WTC11 (cell line): ENCODE measurements around the gene ACO1. TPM values are rescaled to one million over a fixed set of nuclear protein-coding genes. Genes with fewer than 3 reads are reported as not detected.

Experiments
- ATAC-seq: fragments of 200-7000 bp; cut with Tn5 transposase; 2 replicates; pipeline ENCODE4 v1.10.0; 2021; ENCODE audit warnings: mild to moderate bottlenecking, moderate library complexity
- CTCF ChIA-PET: fragments of 300-600 bp; sonication (Branson Sonifier 250); formaldehyde crosslinking; loops from one replicate; lab custom pipeline; 2021; ENCODE audit warnings: antibody characterized with exemption; lab: Charles Lee
- POLR2A ChIA-PET: fragments of 350-600 bp; sonication (Branson Sonifier 250); formaldehyde crosslinking; loops from one replicate; lab custom pipeline; 2021; ENCODE audit warnings: antibody characterized with exemption; lab: Charles Lee
- DNase-seq: peaks from one replicate; pipeline ENCODE4 v3.0.0; 2021; ENCODE audit warnings: low spot score
- H3K27ac Mint-ChIP-seq: 2 replicates; pipeline ENCODE4 v1.8.0; 2021; ENCODE audit warnings: mixed read lengths
- H3K27me3 Mint-ChIP-seq: 2 replicates; pipeline ENCODE4 v1.8.0; 2021; ENCODE audit warnings: low read depth, mild to moderate bottlenecking, moderate library complexity, mixed read lengths
- H3K36me3 Mint-ChIP-seq: 2 replicates; pipeline ENCODE4 v1.8.0; 2021; ENCODE audit warnings: mixed read lengths
- H3K4me1 Mint-ChIP-seq: 2 replicates; pipeline ENCODE4 v1.8.0; 2022; ENCODE audit warnings: mixed read lengths
- H3K4me3 Mint-ChIP-seq: 2 replicates; pipeline ENCODE4 v1.8.0; 2021; ENCODE audit warnings: mild to moderate bottlenecking, moderate library complexity, mixed read lengths
- H3K9me3 Mint-ChIP-seq: 2 replicates; pipeline ENCODE4 v1.8.0; 2021; ENCODE audit warnings: mixed read lengths
- ATF6 ChIP-seq: sonication (generic); formaldehyde crosslinking; IDR thresholded peaks from 2 replicates; pipeline ENCODE4 v1.8.1; 2023; ENCODE audit warnings: mild to moderate bottlenecking, missing genetic modification reagents
- E2F1 ChIP-seq: sonication (generic); formaldehyde crosslinking; IDR thresholded peaks from 2 replicates; pipeline ENCODE4 v1.8.0; 2022; ENCODE audit warnings: mild to moderate bottlenecking, missing genetic modification reagents
- E2F4 ChIP-seq: sonication (generic); formaldehyde crosslinking; IDR thresholded peaks from 2 replicates; pipeline ENCODE4 v1.8.1; 2022; ENCODE audit warnings: low read depth, mild to moderate bottlenecking, moderate library complexity, missing genetic modification reagents, borderline replicate concordance
- ELF4 ChIP-seq: sonication (generic); formaldehyde crosslinking; IDR thresholded peaks from 2 replicates; pipeline ENCODE4 v1.8.1; 2022; ENCODE audit warnings: low read depth, mild to moderate bottlenecking, moderate library complexity, missing genetic modification reagents
- EMX1 ChIP-seq: fragments of 250-450 bp; sonication (Bioruptor Pico); IDR thresholded peaks from 2 replicates; pipeline ENCODE4 v1.8.0; 2021; ENCODE audit warnings: mild to moderate bottlenecking
- FOXK1 ChIP-seq: sonication (generic); formaldehyde crosslinking; IDR thresholded peaks from 2 replicates; pipeline ENCODE4 v1.8.0; 2022; ENCODE audit warnings: mild to moderate bottlenecking, moderate library complexity, missing genetic modification reagents
- HMGA2 ChIP-seq: fragments of 250-450 bp; sonication (Bioruptor Pico); IDR thresholded peaks from 2 replicates; pipeline ENCODE4 v1.4.0; 2021; ENCODE audit warnings: mild to moderate bottlenecking, moderate library complexity
- NFATC4 ChIP-seq: fragments of 250-450 bp; sonication (Bioruptor Pico); IDR thresholded peaks from 2 replicates; pipeline ENCODE4 v1.9.0; 2021; ENCODE audit warnings: mild to moderate bottlenecking
- NR1H2 ChIP-seq: sonication (generic); formaldehyde crosslinking; IDR thresholded peaks from 2 replicates; pipeline ENCODE4 v1.9.0; 2021; ENCODE audit warnings: mild to moderate bottlenecking, moderate library complexity, missing genetic modification reagents
- NR2C2 ChIP-seq: sonication (generic); formaldehyde crosslinking; IDR thresholded peaks from 2 replicates; pipeline ENCODE4 v1.8.0; 2022; ENCODE audit warnings: mild to moderate bottlenecking, missing genetic modification reagents
- TCF7 ChIP-seq: sonication (generic); formaldehyde crosslinking; IDR thresholded peaks from 2 replicates; pipeline ENCODE4 v1.8.0; 2022; ENCODE audit warnings: mild to moderate bottlenecking, low read depth, missing genetic modification reagents, moderate library complexity
- ZMAT4 ChIP-seq: fragments of 250-450 bp; sonication (Bioruptor Pico); IDR thresholded peaks from 2 replicates; pipeline ENCODE4 v1.9.0; 2021; ENCODE audit warnings: mild to moderate bottlenecking
- ZNF317 ChIP-seq: sonication (generic); formaldehyde crosslinking; IDR thresholded peaks from 2 replicates; pipeline ENCODE4 v1.8.1; 2023; ENCODE audit warnings: low read depth, mild to moderate bottlenecking, moderate library complexity, missing genetic modification reagents, borderline replicate concordance
- ZNF416 ChIP-seq: fragments of 250-450 bp; sonication (Bioruptor Pico); IDR thresholded peaks from 2 replicates; pipeline ENCODE4 v1.9.0; 2021; ENCODE audit warnings: mild to moderate bottlenecking, inconsistent platforms
- ZNF423 ChIP-seq: fragments of 250-450 bp; sonication (Bioruptor Pico); IDR thresholded peaks from 2 replicates; pipeline ENCODE4 v2.1.2; 2022; ENCODE audit warnings: mild to moderate bottlenecking, moderate library complexity
- ZSCAN18 ChIP-seq: fragments of 250-450 bp; sonication (Bioruptor Pico); IDR thresholded peaks from 2 replicates; pipeline ENCODE4 v2.1.2; 2022; ENCODE audit warnings: mild to moderate bottlenecking, moderate library complexity
- total RNA-seq: library from RNA; stranded (reverse); gene quantifications from 3 replicates; pipeline ENCODE4 v1.2.3, GENCODE V29; 2021
- TF ChIP-seq, protein P1 (sequence below): sonication (generic); formaldehyde crosslinking; IDR thresholded peaks from 2 replicates; pipeline ENCODE4 v1.8.0; 2022; ENCODE audit warnings: missing genetic modification reagents
- TF ChIP-seq, protein P2 (sequence below): sonication (generic); formaldehyde crosslinking; IDR thresholded peaks from 2 replicates; pipeline ENCODE4 v1.8.1; 2023; ENCODE audit warnings: mild to moderate bottlenecking, moderate library complexity, missing genetic modification reagents
- TF ChIP-seq, protein P3 (sequence below): sonication (generic); formaldehyde crosslinking; IDR thresholded peaks from 2 replicates; pipeline ENCODE4 v1.8.1; 2022; ENCODE audit warnings: missing genetic modification reagents, borderline replicate concordance

ACO1 gene
- total RNA-seq, 1 experiment from 2014 or later, result 40.2 TPM

DNA sequence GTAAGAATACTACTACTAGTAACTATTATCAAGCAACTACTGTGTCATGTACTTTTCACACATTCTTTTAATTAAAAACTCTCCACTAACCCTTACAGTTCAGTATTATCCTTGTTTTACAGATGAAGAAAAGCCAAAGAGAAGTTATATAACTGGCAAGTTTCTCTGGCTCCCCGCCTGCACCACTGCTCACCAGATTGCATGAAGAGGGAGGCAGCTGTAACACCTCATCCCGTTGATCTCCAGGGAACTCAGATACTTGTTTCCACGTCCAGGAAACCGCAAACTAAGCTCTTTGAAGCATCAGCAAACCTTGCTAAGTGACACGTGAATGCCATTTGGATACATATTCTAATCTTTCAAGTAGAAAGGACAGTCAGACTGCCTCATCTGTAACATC, 71.3 kb downstream of the ACO1 start:
- peaks cover 10% of the 10 kb centered on the region; the same call in 1 of the 2 replicates for H3K4me1 Mint-ChIP-seq
- H3K27me3 Mint-ChIP-seq, result no peaks in the 10 kb centered on the region
- DNase-seq, result no peak
- TF ChIP-seq E2F1 (CRISPR knock-in tag) (no peak), ZMAT4 (CRISPR knock-in tag) (no peak), ZNF416 (CRISPR knock-in tag) (no peak), HMGA2 (CRISPR knock-in tag) (no peak), ZNF317 (no peak), FOXK1 (CRISPR knock-in tag) (no peak)
- peaks cover 28% of the 10 kb centered on the region for H3K36me3 Mint-ChIP-seq
- no peaks in the 10 kb centered on the region for H3K9me3 Mint-ChIP-seq
- no peak overlapping the region for H3K27ac Mint-ChIP-seq
- no peak overlapping the region for H3K4me3 Mint-ChIP-seq
- no peak for ATAC-seq
- ChIA-PET CTCF (interaction anchor here (1.1 to 2.1 kb wide), 2 partner anchors 71 to 77 kb away, joined by 3 to 5 read pairs; partner anchors contain the start of gene RIGI), POLR2A (no interaction called here)

DNA sequence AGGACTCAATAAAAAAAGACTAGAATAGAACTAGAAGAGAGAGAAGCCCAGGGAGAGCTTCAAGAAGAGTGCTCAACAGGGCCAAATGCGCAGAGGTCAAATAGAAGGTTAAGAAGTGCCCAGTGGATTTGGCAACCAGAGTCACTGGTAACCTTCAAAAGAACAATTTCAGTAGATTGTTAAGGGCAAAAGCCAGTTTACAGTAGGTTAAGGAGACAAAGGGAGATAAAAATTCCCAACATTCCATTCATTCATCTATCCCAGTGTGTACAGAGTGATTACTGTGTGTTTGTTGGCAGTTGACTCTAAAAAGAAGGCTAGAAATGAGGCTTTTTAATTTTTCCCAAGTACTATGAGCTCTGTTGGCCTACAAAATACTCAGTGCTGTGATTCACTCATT, 72.1 kb downstream of the ACO1 start:
- H3K9me3 Mint-ChIP-seq, result no peaks in the 10 kb centered on the region
- peak overlapping the region; percentile 87; the same call in 1 of the 2 replicates for H3K27ac Mint-ChIP-seq
- CTCF ChIA-PET, result interaction anchor here (1.1 to 2.1 kb wide), 2 partner anchors 70 to 77 kb away, joined by 3 to 5 read pairs; partner anchors contain the start of gene RIGI
- peaks cover 10% of the 10 kb centered on the region; the same call in 1 of the 2 replicates for H3K4me1 Mint-ChIP-seq
- ATAC-seq (no peak), DNase-seq (no peak)
- no peak overlapping the region for H3K4me3 Mint-ChIP-seq
- no peaks in the 10 kb centered on the region for H3K27me3 Mint-ChIP-seq
- POLR2A ChIA-PET, result no interaction called here
- peaks cover 22% of the 10 kb centered on the region for H3K36me3 Mint-ChIP-seq
- TF ChIP-seq ZMAT4 (CRISPR knock-in tag) (no peak), ELF4 (CRISPR knock-in tag) (no peak), ZSCAN18 (CRISPR knock-in tag) (no peak), NFATC4 (CRISPR knock-in tag) (no peak), ATF6 (CRISPR knock-in tag) (no peak), TCF7 (CRISPR knock-in tag) (no peak), E2F4 (no peak), NR2C2 (CRISPR knock-in tag) (no peak), NR1H2 (CRISPR knock-in tag) (no peak), ZNF423 (CRISPR knock-in tag) (no peak), EMX1 (CRISPR knock-in tag) (no peak)
- TF ChIP-seq, protein P1, sequence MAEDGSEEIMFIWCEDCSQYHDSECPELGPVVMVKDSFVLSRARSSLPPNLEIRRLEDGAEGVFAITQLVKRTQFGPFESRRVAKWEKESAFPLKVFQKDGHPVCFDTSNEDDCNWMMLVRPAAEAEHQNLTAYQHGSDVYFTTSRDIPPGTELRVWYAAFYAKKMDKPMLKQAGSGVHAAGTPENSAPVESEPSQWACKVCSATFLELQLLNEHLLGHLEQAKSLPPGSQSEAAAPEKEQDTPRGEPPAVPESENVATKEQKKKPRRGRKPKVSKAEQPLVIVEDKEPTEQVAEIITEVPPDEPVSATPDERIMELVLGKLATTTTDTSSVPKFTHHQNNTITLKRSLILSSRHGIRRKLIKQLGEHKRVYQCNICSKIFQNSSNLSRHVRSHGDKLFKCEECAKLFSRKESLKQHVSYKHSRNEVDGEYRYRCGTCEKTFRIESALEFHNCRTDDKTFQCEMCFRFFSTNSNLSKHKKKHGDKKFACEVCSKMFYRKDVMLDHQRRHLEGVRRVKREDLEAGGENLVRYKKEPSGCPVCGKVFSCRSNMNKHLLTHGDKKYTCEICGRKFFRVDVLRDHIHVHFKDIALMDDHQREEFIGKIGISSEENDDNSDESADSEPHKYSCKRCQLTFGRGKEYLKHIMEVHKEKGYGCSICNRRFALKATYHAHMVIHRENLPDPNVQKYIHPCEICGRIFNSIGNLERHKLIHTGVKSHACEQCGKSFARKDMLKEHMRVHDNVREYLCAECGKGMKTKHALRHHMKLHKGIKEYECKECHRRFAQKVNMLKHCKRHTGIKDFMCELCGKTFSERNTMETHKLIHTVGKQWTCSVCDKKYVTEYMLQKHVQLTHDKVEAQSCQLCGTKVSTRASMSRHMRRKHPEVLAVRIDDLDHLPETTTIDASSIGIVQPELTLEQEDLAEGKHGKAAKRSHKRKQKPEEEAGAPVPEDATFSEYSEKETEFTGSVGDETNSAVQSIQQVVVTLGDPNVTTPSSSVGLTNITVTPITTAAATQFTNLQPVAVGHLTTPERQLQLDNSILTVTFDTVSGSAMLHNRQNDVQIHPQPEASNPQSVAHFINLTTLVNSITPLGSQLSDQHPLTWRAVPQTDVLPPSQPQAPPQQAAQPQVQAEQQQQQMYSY (CRISPR knock-in tag), result no peak
- TF ChIP-seq, protein P2, sequence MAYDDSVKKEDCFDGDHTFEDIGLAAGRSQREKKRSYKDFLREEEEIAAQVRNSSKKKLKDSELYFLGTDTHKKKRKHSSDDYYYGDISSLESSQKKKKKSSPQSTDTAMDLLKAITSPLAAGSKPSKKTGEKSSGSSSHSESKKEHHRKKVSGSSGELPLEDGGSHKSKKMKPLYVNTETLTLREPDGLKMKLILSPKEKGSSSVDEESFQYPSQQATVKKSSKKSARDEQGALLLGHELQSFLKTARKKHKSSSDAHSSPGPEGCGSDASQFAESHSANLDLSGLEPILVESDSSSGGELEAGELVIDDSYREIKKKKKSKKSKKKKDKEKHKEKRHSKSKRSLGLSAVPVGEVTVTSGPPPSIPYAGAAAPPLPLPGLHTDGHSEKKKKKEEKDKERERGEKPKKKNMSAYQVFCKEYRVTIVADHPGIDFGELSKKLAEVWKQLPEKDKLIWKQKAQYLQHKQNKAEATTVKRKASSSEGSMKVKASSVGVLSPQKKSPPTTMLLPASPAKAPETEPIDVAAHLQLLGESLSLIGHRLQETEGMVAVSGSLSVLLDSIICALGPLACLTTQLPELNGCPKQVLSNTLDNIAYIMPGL, result no peak
- TF ChIP-seq, protein P3, sequence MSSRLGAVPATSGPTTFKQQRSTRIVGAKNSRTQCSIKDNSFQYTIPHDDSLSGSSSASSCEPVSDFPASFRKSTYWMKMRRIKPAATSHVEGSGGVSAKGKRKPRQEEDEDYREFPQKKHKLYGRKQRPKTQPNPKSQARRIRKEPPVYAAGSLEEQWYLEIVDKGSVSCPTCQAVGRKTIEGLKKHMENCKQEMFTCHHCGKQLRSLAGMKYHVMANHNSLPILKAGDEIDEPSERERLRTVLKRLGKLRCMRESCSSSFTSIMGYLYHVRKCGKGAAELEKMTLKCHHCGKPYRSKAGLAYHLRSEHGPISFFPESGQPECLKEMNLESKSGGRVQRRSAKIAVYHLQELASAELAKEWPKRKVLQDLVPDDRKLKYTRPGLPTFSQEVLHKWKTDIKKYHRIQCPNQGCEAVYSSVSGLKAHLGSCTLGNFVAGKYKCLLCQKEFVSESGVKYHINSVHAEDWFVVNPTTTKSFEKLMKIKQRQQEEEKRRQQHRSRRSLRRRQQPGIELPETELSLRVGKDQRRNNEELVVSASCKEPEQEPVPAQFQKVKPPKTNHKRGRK (CRISPR knock-in tag), result no peak
